Amniotic epithelial cell (primary cell): ENCODE data around the gene ACAD10.
"Not testable (repeated sequence)": the region's sequence is repeated elsewhere in the genome, so short reads cannot be mapped to it uniquely, and the experiment has no call there.

Experiments
- DNase-seq: peaks from one replicate; pipeline ENCODE4 v3.0.0-alpha.2; 2010; ENCODE audit warnings: low read depth

The ACAD10 gene

DNA sequence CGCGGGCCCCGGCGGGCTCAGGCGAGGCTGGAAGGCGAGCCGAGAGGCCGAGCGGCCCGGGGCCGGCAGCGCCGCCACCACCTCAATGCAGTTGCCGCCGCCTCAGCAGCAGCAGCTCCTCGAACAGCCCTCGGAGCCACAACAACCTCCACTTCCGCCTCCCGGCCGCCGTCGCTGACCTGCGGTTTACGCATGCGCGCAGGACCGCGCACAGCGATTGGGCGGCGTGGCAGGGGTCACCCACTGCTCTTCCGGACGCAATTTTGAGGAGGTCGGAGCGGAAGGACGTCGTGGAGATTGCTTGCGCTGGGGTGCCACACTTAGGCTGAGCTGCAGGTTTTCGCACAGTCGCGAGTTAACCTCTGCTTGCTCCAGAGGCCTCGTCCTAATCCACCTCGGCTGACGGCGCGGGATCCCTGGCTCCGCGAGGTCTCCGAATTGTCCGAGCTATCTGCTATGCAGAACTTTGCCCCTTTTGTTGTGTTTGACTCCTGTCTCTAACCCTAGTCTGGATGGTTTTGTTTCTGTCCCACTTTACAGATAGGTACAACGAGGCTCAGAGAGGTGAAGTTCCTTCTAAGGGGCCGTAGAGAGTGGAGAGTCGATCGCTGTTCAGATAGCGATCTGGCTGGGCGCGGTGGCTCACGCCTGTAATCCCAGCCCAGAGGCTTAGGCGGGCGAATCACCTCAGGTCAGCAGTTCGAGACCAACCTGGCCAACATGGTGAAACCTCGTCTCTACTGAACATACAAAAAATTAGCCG is at the start of gene ACAD10, which contains the start of gene BRAP:
TSS of gene ACAD10 (plus strand) at position 243 of the 763 bp plus-strand sequence. CDS start 6,657 bp downstream, outside the sequence.
TSS of gene BRAP (minus strand) at position 146 of the 763 bp plus-strand sequence. CDS start 164 bp downstream, outside the sequence.
- DNase-seq = peak; percentile 92

GRCh38 chr12:111636209-111636945 is 49.5 kb upstream of the ACAD10 start:
- DNase-seq = peak; percentile 78

DNA sequence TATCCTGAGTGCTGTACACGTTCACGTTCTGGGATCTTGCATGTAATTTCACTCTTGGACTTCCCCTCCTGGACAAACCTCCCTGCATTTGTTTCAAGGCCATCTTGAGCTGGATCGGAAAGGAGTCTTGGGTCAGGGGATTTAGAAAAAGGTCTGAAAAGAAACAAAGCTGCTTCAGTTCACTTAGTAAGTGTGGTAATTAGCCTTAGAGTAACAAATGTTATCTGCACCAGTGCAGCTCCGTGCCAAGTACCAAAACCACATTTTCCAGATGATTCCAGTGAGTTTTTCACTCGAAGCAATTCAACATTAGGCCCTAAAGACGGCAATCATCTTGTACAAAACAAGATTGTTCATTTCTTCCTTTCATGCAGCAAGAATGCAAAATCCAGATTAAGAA is 47.3 kb upstream of the ACAD10 start:
- DNase-seq = peak; percentile 93

GRCh38 chr12:111640506-111640905 is 45.3 kb upstream of the ACAD10 start:
- DNase-seq = no peak

DNA sequence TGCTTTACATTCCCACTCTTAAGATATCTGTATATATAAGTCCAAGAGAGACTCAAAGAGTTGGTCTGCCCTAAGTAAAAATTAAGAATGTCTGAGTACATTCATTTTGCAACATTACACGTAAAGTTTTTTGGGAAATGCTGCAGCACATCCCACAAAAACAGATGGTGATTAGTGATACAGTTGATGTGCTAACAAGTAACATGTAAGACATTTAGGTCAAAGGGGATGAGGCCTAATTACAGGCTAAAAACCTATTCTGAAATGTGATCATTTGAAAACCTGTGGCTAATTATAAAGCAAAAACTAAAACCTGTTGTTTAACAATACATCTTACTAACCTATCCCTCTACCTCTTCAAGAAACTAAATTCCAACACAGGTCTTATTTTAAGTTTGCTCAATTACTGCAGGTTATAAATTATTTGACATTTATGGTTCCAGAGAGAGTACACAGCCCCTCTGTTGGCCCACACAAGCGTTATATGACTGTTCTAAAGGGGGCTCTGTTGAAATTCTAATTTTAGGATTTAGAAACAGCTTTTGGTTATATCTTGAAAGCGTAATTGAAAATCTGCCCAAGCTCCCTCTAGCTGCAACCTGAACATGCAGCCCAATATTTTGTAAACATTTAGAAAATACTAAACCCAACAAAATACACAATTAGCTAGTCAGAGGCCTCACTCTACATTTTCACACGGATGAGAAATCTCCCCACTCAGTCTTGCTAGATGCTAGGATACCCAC is 43.0 kb upstream of the ACAD10 start:
- DNase-seq = peak; percentile 47

GRCh38 chr12:111643427-111643826 is 42.4 kb upstream of the ACAD10 start:
- DNase-seq = peak; percentile 88

DNA sequence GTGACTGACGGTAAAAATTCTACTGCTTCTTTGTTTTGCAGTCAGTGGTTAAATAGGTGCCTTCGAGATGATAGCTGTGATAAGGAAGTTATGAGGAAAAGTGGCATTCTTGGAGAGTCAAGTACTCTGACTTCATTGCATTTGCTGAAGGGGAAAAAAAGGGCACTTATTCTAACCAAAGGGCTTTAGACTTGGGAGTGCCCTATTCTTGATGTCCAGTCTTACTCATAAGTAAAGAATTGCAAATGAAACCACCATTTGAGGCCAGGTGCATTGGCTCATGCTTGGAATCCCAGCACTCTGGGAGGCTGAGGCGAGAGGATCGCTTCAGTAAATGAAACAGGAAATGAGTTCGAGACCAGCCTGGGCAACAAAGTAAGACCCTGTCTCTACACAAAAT is 40.4 kb upstream of the ACAD10 start:
- peak; percentile 79 for DNase-seq

- no peak for DNase-seq
Measured at GRCh38 chr12:111650912-111651311, 34.9 kb upstream of the ACAD10 start.

GRCh38 chr12:111652530-111652929 is 33.3 kb upstream of the ACAD10 start:
- DNase-seq = not testable (repeated sequence)

DNA sequence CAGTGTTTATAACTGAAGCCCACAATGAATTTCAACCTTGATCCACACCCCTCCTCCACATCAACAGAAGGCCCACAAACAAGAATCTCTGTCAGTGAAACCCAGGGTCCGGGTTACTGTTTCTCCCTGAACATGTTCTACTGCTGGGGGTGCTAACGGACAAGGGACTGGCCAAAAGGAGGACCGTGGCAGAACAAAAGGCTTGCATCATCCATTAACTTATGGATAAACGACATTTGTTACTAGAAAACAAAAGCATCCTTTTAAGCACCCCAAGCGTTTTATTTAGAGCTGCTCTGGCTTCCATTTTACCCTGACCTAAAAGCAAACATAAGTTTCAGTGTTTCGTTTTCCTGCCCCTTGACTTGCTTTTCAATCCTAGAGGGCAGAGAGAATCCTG is 32.3 kb upstream of the ACAD10 start:
- no peak for DNase-seq

- no peak for DNase-seq
Measured at GRCh38 chr12:111655356-111655755, 30.5 kb upstream of the ACAD10 start.

DNA sequence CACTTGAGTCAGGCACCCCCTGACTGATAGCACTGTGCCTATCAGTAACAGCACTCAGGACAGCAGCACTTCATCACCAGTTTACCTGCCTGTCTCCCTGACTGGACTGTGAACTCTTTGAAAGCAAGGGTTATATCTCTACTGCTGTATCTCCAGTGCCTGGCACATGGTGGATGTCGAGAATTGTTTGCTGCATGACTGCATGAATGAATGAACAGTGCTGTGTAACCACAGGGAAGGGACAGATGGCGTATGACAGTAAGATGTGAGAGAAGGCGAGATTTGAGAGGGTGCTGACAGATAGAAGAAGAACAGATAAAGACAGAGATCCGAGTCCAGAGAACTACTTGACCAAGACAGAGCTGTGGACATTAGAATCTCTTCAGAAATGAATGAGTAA is 29.8 kb upstream of the ACAD10 start:
- no peak for DNase-seq

- no peak for DNase-seq
Measured at GRCh38 chr12:111664499-111664898, 21.4 kb upstream of the ACAD10 start.

- peak; percentile 22 for DNase-seq
Measured at GRCh38 chr12:111664961-111665865, 20.6 kb upstream of the ACAD10 start.

DNA sequence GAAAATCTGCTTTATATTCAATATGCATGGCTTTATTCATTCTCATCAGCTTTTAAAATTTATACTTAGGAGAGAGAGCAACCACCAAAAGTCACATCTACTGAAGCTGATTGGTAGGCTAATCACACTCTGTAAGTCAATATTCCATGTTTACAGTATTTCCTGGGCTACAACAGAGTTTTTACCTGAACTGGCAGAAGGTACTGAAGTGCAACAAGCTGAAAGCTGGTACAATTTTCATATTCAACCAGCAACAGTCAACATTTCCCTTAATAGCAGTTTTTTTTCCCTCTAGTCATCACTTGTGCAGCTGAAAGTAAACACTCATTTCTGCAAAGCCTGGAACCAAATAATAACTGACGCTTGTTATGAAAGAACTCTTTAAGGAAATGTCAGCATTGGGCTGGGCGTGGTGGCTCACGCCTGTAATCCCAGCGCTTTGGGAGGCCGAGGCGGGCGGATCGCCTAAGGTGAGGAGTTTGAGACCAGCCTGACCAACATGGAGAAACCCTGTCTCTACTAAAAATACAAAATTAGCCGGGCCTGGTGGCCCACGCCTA is 13.0 kb upstream of the ACAD10 start:
- no peak for DNase-seq

- DNase-seq = peak; percentile 44
Measured at GRCh38 chr12:111673503-111673902, 12.3 kb upstream of the ACAD10 start.

GRCh38 chr12:111677186-111677585 is 8.7 kb upstream of the ACAD10 start:
- DNase-seq = no peak

DNA sequence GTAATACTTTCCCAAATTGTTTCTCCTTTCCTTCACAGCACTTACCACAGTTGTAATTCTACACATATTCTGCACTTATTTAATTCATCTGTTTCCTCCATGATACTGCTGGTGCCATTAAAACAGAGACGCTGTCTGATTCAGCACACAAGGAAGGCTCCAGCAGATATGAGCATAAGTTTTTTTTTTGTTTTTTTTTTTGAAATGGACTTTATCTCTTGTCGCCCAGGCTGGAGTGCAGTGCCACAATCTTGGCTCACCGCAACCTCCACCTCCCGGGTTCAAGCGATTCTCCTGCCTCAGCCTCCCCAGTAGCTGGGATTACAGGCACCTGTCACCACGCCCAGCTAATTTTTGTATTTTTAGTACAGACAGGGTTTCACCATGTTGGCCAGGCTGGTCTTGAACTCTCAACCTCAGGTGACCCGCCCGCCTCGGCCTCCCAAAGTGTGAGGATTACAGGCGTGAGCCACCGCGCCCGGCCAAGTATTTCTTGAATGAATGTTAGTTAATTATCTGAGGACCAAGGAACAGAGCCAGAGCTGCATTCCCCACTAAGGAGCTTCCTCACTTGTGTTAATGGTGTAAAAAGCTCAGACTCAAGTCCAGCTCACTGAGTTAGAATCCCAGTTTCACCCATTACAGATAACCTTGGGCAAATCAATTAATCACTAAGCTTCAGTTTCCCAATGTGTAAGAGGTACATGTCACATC is 1.2 kb upstream of the ACAD10 start:
- peak; percentile 27 for DNase-seq

GRCh38 chr12:111685322-111685810 is 487 bp upstream of the ACAD10 start:
- no peak for DNase-seq

DNA sequence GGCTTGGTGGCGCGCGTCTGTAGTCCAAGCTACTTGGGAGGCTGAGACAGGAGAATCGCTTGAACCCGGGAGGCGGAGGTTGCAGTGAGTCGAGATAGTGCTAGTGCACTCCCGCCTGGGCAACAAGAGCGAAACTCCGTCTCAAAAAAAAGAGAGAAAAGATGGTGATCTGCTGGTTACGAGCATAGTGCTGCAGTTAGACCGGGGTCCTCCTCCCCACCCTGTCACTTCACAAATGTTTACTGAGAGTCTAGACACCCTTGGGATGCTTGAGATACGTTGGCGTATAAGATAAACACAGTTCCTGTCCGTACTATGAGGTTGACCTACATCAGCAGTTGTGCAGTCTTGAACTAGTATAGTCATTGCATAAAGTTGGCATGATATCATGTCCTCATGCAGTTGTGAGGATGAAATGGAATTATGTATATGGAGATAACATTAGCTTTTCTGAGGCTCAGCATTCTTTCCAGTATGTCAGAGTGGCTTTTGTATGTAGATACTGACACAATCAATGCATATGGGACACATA is 787 bp downstream of the ACAD10 start:
- DNase-seq = peak; percentile 67
